Measurements from ENCODE around the gene KRTAP5-1. TPM values are rescaled to one million over a fixed set of nuclear protein-coding genes. Genes with fewer than 3 reads are reported as not detected.

The KRTAP5-1 gene
- total and polyA plus RNA-seq, 4 donors: not detected

DNA sequence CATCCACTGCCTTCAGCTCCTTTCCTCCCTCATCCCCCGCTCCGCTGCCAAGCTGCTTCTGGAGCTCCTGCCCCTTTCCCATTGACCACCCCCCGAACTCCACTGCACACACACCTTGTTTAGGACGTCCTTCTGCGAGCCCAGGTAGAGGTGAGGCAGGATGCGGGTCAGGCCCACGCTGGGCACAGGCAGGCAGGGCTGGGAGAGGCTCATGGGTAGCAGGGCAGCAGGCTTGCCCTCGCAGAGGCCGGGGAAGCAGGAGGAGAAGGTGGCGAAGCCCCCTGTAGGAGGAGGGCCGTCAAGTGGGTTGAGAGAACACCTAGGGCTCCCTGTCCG is 26.3 kb downstream of the KRTAP5-1 start:
- Histone ChIP-seq H3K4me1 (ENCODE audit: control insufficient read depth in 5 of 5, insufficient read depth in 5 of 5, low read length in 5 of 5) (peaks cover 0 to 24% (median 16%) of the 10 kb centered on the region in 5 donors), H3K9ac (ENCODE audit: insufficient read depth in 1 of 2, low read length in 2 of 2) (no peak overlapping the region), H3K4me3 (no peak overlapping the region), H3K27ac (ENCODE audit: low read depth in 1 of 2, low read length in 1 of 2) (peak overlapping the region; percentile 72 to 79), H3K27me3 (ENCODE audit: control insufficient read depth in 3 of 3, insufficient read depth in 3 of 3, low read length in 2 of 3) (peaks cover 0 to 6% (median 5%) of the 10 kb centered on the region in 3 donors), H3K9me3 (ENCODE audit: control insufficient read depth in 4 of 4, insufficient read depth in 3 of 4, low read length in 3 of 4) (no peaks in the 10 kb centered on the region), H3K36me3 (ENCODE audit: control insufficient read depth in 4 of 4, insufficient read depth in 4 of 4, low read length in 4 of 4) (peaks cover 0 to 33% (median 2%) of the 10 kb centered on the region in 4 donors)
- no peak for ATAC-seq (ENCODE audit: insufficient read depth, low FRiP score)
- 57 to 78% methylated on average over 12 of the region's 12 CpGs for WGBS, 2 donors
- DNase-seq: no peak
- TF ChIP-seq, protein P1, sequence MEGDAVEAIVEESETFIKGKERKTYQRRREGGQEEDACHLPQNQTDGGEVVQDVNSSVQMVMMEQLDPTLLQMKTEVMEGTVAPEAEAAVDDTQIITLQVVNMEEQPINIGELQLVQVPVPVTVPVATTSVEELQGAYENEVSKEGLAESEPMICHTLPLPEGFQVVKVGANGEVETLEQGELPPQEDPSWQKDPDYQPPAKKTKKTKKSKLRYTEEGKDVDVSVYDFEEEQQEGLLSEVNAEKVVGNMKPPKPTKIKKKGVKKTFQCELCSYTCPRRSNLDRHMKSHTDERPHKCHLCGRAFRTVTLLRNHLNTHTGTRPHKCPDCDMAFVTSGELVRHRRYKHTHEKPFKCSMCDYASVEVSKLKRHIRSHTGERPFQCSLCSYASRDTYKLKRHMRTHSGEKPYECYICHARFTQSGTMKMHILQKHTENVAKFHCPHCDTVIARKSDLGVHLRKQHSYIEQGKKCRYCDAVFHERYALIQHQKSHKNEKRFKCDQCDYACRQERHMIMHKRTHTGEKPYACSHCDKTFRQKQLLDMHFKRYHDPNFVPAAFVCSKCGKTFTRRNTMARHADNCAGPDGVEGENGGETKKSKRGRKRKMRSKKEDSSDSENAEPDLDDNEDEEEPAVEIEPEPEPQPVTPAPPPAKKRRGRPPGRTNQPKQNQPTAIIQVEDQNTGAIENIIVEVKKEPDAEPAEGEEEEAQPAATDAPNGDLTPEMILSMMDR (IDR thresholded peaks at IDR 0.05; ENCODE audit: control extremely low read depth, extremely low read depth): no peak

DNA sequence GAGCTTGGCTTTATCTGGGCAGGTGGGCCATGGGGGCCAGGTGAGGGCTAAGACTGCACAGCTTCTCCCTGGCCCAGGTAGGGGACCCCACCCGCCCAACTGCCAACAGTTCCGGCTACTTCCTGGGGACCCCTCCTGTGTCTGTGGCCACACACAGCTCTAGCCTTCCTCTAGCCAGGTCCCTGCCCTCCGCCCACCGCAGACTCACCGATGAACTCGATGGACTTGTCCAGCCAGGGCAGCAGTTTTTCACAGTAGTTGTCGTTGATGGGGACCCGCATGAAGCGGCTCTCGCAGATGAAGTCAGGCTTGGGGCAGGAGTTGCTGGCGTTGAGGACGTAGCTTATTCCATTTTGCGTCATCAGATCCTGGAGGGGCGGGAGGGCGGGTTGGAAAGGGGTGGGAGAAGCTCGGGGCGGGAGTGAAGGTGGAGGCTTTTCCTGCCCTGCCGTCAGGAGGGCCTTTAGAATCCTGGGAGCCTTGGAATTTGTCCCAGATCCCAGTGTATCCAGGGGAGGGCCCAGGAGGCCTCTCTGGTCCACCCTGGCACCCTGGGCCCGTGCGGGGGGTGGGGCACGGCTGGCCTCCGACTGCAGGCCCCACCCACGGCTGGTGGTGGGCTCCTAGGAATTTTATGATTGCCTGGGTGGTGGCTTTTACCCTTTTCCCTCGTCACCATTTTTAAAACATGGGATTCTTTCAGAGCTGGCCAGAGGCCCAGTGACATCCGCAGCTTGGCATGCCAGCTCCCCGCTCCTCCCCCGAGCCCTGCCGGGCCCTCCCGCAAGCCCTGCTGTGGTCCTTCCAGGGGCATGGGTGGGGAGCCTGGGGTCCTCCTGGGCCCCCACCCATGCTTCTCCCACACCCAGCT is 26.9 kb downstream of the KRTAP5-1 start:
- peaks cover 0 to 24% (median 16%) of the 10 kb centered on the region in 5 donors for H3K4me1 ChIP-seq (ENCODE audit: control insufficient read depth in 5 of 5, insufficient read depth in 5 of 5, low read length in 5 of 5)
- H3K36me3 ChIP-seq (ENCODE audit: control insufficient read depth in 4 of 4, insufficient read depth in 4 of 4, low read length in 4 of 4): peaks cover 0 to 27% (median 2%) of the 10 kb centered on the region in 4 donors
- peak overlapping the region; percentile 72 to 79 for H3K27ac ChIP-seq (ENCODE audit: low read depth in 1 of 2, low read length in 1 of 2)
- H3K4me3 ChIP-seq: no peak overlapping the region
- no peak overlapping the region for H3K9ac ChIP-seq (ENCODE audit: insufficient read depth in 1 of 2, low read length in 2 of 2)
- peaks cover 0 to 10% (median 8%) of the 10 kb centered on the region in 3 donors for H3K27me3 ChIP-seq (ENCODE audit: control insufficient read depth in 3 of 3, insufficient read depth in 3 of 3, low read length in 2 of 3)
- 44 to 56% methylated on average over 29 of the region's 29 CpGs for WGBS, 2 donors
- no peaks in the 10 kb centered on the region for H3K9me3 ChIP-seq (ENCODE audit: control insufficient read depth in 4 of 4, insufficient read depth in 3 of 4, low read length in 3 of 4)
- ATAC-seq (ENCODE audit: insufficient read depth, low FRiP score): no peak
- TF ChIP-seq, protein P1 (IDR thresholded peaks at IDR 0.05; ENCODE audit: control extremely low read depth, extremely low read depth): no peak
- DNase-seq: peak; percentile 71 to 80 (median 75)

DNA sequence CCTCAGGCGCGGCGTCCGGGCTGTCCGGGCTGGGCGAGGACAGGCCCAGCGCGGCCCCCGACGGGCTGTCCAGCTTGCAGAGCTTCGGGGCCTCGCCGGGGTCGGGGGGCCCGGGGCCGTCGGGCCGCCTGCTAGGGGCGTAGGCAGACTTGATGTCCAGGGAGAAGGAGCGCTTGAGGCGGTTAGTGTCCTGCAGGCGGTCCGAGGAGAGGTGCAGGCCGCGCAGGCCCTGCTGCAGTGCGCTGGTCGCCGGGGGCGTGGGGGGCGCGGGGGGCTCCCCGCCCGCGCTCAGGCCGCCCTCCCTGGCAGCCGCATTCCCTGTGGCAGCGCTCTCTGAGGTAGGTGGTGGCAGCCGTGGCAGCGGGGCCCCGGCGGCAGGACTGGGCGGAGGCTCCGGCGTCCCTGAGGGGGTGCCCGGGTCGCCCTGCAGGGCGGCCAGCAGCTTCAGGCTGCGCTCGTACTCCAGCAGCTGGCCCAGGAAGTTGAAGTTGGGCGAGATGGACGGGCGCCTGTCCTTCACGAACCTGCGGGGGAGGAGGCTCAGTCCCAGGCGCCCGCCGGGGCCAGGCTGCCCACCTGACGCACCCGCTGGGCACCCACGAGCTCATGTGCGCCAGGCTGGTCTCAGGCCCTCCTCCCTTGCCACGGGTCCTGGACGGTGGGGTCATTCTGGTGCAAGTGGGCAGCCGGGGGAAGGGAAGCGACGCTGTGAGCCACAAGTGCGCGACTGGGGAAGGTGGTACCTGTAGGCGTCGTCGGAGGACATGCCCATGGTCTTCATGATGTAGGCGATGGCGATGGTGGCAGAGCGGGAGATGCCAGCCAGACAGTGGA is 27.8 kb downstream of the KRTAP5-1 start:
- no peak overlapping the region for H3K9ac ChIP-seq (ENCODE audit: insufficient read depth in 1 of 2, low read length in 2 of 2)
- TF ChIP-seq, protein P1 (IDR thresholded peaks at IDR 0.05; ENCODE audit: control extremely low read depth, extremely low read depth): no peak
- DNase-seq: no peak
- H3K36me3 ChIP-seq (ENCODE audit: control insufficient read depth in 4 of 4, insufficient read depth in 4 of 4, low read length in 4 of 4): peaks cover 0 to 27% (median 2%) of the 10 kb centered on the region in 4 donors
- no peak for ATAC-seq (ENCODE audit: insufficient read depth, low FRiP score)
- H3K4me3 ChIP-seq: no peak overlapping the region
- H3K4me1 ChIP-seq (ENCODE audit: control insufficient read depth in 5 of 5, insufficient read depth in 5 of 5, low read length in 5 of 5): peaks cover 0 to 24% (median 16%) of the 10 kb centered on the region in 5 donors
- H3K27ac ChIP-seq (ENCODE audit: low read depth in 1 of 2, low read length in 1 of 2): peak overlapping the region in 1 of 2 donors; percentile 21
- H3K9me3 ChIP-seq (ENCODE audit: control insufficient read depth in 4 of 4, insufficient read depth in 3 of 4, low read length in 3 of 4): no peaks in the 10 kb centered on the region
- 83 to 89% methylated on average over 48 to 74 of the region's 74 CpGs for WGBS, 2 donors
- H3K27me3 ChIP-seq (ENCODE audit: control insufficient read depth in 3 of 3, insufficient read depth in 3 of 3, low read length in 2 of 3): peaks cover 5 to 13% (median 10%) of the 10 kb centered on the region in 3 donors

All from lung (tissue), 12 donors.